ENCODE data around the gene TMEM100. TPM values are rescaled to one million over a fixed set of nuclear protein-coding genes. Genes with fewer than 3 reads are reported as not detected.

Gene TMEM100
- polyA plus RNA-seq, 3 donors, result not detected

GRCh38 chr17:55706808-55707773 lies 15.6 kb downstream of the TMEM100 start:
- no peak overlapping the region for H2AFZ ChIP-seq (ENCODE audit: insufficient read depth, low read depth, low read length, poor library complexity, severe bottlenecking)

DNA sequence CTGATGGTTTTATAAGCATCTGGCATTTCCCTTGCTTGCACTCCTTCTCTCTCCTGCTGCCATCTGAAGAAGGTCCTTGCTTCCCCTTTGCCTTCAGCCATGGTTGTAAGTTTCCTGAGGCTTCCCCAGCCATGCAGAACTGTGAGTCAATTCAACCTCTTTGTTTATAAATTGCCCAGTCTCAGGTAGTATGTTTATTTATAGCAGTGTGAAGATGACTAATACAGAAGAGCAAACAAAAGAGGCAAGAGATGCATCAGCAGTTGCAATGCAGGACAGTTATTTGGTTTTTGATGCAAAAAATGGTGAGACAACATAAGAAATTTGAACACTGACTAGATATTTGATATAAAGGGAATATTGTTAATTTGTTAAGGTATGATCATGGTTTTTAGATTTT lies 16.8 kb downstream of the TMEM100 start:
- no peak overlapping the region for H2AFZ ChIP-seq (ENCODE audit: insufficient read depth, low read depth, low read length, poor library complexity, severe bottlenecking)

More at GRCh38 chr17:55706808-55707773, 15.6 kb downstream of the TMEM100 start:
- H3K4me3 Mint-ChIP-seq, result no peak overlapping the region
- peaks cover 0 to 4% (median 2%) of the 10 kb centered on the region in 7 donors for H3K9me3 Mint-ChIP-seq
- H3K4me2 ChIP-seq (replicated peaks; ENCODE audit: extremely low read depth, low read length, poor library complexity, severe bottlenecking), result no peak overlapping the region
- TF ChIP-seq, protein P1, sequence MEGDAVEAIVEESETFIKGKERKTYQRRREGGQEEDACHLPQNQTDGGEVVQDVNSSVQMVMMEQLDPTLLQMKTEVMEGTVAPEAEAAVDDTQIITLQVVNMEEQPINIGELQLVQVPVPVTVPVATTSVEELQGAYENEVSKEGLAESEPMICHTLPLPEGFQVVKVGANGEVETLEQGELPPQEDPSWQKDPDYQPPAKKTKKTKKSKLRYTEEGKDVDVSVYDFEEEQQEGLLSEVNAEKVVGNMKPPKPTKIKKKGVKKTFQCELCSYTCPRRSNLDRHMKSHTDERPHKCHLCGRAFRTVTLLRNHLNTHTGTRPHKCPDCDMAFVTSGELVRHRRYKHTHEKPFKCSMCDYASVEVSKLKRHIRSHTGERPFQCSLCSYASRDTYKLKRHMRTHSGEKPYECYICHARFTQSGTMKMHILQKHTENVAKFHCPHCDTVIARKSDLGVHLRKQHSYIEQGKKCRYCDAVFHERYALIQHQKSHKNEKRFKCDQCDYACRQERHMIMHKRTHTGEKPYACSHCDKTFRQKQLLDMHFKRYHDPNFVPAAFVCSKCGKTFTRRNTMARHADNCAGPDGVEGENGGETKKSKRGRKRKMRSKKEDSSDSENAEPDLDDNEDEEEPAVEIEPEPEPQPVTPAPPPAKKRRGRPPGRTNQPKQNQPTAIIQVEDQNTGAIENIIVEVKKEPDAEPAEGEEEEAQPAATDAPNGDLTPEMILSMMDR (IDR thresholded peaks at IDR 0.05), result no peak
- no peaks in the 10 kb centered on the region for H4K20me1 ChIP-seq (ENCODE audit: insufficient read depth, low read length)
- no peaks in the 10 kb centered on the region for H3K36me3 ChIP-seq (replicated peaks in 1 of 2; ENCODE audit: control insufficient read depth in 1 of 2, insufficient read depth in 2 of 2, low read length in 2 of 2)
- no peak overlapping the region for H3K9ac ChIP-seq (ENCODE audit: insufficient read depth, low read length, poor library complexity, severe bottlenecking)
- H3K9me3 ChIP-seq (replicated peaks in 1 of 2; ENCODE audit: control insufficient read depth in 1 of 2, insufficient read depth in 1 of 2, low read length in 2 of 2), result peaks cover 0 to 3% of the 10 kb centered on the region in 2 donors
- peaks cover 27% of the 10 kb centered on the region in 2 donors for H3K4me1 ChIP-seq (ENCODE audit: control insufficient read depth in 1 of 2, insufficient read depth in 2 of 2, low read length in 2 of 2)
- H3K4me3 ChIP-seq (replicated peaks in 1 of 3; ENCODE audit: low read depth in 2 of 3, low read length in 3 of 3), result no peak overlapping the region
- H3K4me1 Mint-ChIP-seq, result peaks cover 23% of the 10 kb centered on the region
- H3K27ac ChIP-seq (ENCODE audit: low read depth in 1 of 2, low read length in 2 of 2), result no peak overlapping the region
- no peaks in the 10 kb centered on the region for H3K27me3 ChIP-seq (ENCODE audit: control insufficient read depth in 2 of 2, insufficient read depth in 2 of 2, low read length in 2 of 2)
- intact Hi-C loops (cut with micrococcal nuclease), result no loop called here
- WGBS (ENCODE audit: insufficient coverage), result 87% methylated on average over 6 of the region's 11 CpGs
- peaks cover 0 to 4% (median 0%) of the 10 kb centered on the region in 3 donors for H3K27me3 Mint-ChIP-seq (ENCODE audit: low read depth in 3 of 3)
- H3K27ac Mint-ChIP-seq, result no peak overlapping the region
- H3K36me3 Mint-ChIP-seq, result no peaks in the 10 kb centered on the region
- H3K79me2 ChIP-seq (ENCODE audit: insufficient read depth, low read length), result no peaks in the 10 kb centered on the region
- no peak for DNase-seq

More for the DNA sequence above, 16.8 kb downstream of the TMEM100 start:
- Histone ChIP-seq H4K20me1 (ENCODE audit: insufficient read depth, low read length) (no peaks in the 10 kb centered on the region), H3K36me3 (replicated peaks in 1 of 2; ENCODE audit: control insufficient read depth in 1 of 2, insufficient read depth in 2 of 2, low read length in 2 of 2) (no peaks in the 10 kb centered on the region), H3K4me1 (ENCODE audit: control insufficient read depth in 1 of 2, insufficient read depth in 2 of 2, low read length in 2 of 2) (peaks cover 20 to 21% of the 10 kb centered on the region in 2 donors), H3K9ac (ENCODE audit: insufficient read depth, low read length, poor library complexity, severe bottlenecking) (no peak overlapping the region), H3K27me3 (ENCODE audit: control insufficient read depth in 2 of 2, insufficient read depth in 2 of 2, low read length in 2 of 2) (no peaks in the 10 kb centered on the region), H3K27ac (ENCODE audit: low read depth in 1 of 2, low read length in 2 of 2) (no peak overlapping the region), H3K4me2 (replicated peaks; ENCODE audit: extremely low read depth, low read length, poor library complexity, severe bottlenecking) (no peak overlapping the region), H3K9me3 (replicated peaks in 1 of 2; ENCODE audit: control insufficient read depth in 1 of 2, insufficient read depth in 1 of 2, low read length in 2 of 2) (peaks cover 8 to 13% of the 10 kb centered on the region in 2 donors), H3K4me3 (replicated peaks in 1 of 3; ENCODE audit: low read depth in 2 of 3, low read length in 3 of 3) (no peak overlapping the region), H3K79me2 (ENCODE audit: insufficient read depth, low read length) (no peaks in the 10 kb centered on the region)
- intact Hi-C loops (cut with micrococcal nuclease), result no loop called here
- H3K27me3 Mint-ChIP-seq (ENCODE audit: low read depth in 3 of 3), result peaks cover 0 to 2% (median 0%) of the 10 kb centered on the region in 3 donors
- no peak overlapping the region for H3K27ac Mint-ChIP-seq
- H3K4me3 Mint-ChIP-seq, result no peak overlapping the region
- H3K36me3 Mint-ChIP-seq, result peaks cover 0 to 7% of the 10 kb centered on the region in 2 donors
- peaks cover 6 to 16% (median 14%) of the 10 kb centered on the region in 7 donors for H3K9me3 Mint-ChIP-seq
- TF ChIP-seq, protein P1 (IDR thresholded peaks at IDR 0.05), result no peak
- peaks cover 19% of the 10 kb centered on the region for H3K4me1 Mint-ChIP-seq
- no peak for DNase-seq

All from CD14-positive monocyte (primary cell).